Non-pigmented ciliary epithelial cell (primary cell): ENCODE results near the gene CCAR1.
A peak's percentile ranks its signal among the peaks of the same experiment; 100 is the strongest.
"Not testable (repeated sequence)": the region's sequence is repeated elsewhere in the genome, so short reads cannot be mapped to it uniquely, and the experiment has no call there.

Experiments used
- DNase-seq: peaks from one replicate; pipeline ENCODE4 v3.0.0-alpha.2; 2010; ENCODE audit warnings: low read depth

CCAR1 gene

GRCh38 chr10:68720793-68721672 is at the start of gene CCAR1:
Gene CCAR1, plus strand, starts transcription at chr10:68721239. Its CDS starts 1,266 bp downstream, at chr10:68722505.
- peak; percentile 95 for DNase-seq

DNA sequence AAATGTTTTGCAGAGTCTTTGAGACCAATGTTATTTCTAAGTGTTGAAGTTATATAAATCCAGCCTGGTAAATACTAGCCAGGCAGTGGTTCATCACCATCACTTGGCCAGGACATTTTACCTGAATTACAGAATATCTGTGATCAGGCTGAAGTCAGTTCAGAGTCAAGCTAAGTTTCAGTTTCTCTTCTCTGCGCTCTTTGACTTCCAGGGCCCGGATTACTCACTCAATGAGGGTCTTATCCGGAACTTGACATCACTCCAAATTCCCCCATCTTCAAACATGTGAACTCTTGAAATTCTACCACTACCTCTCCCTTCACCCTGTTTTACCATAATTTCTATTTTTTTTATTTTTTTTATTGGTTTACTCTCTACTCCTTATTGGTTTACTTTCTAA is 36.6 kb upstream of the CCAR1 start:
- no peak for DNase-seq

DNA sequence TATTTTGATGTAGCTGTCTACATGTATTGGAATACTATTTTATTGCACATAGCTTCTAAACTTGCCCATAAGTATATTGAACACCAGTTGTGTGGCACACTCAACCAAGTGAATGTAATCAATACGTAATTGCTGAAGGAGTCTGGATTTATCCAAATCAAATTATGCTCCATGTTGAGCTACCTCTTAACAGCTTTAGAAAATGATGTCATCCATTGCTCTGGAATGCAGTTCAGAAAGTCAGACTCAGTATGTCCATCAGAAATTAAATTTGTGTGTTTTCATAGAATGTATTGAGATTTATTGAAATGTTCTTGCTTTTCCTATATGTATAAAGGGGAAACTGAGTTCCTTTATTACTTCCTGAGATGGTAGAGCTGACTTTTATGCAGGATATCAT is 25.0 kb upstream of the CCAR1 start:
- no peak for DNase-seq

DNA sequence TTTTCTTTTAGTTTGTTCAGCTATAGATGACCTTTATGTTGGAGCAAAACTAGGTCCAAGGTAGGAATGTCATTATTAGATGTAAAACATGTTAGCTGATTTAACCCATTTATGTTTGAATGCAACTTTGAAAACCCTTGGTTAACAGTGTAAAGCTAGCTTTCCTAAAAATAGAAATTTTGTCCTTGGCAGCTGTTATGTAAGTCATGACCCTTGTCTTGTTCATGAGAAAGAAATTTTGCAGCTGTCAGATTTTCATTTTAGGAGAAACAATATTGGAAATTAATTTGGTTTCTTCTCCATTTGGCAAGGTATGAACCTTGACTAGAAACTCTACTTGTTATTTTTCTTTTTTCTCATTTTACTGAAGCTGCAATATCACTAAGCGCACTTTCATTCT is 23.9 kb upstream of the CCAR1 start:
- DNase-seq = no peak

GRCh38 chr10:68700197-68700596 is 20.8 kb upstream of the CCAR1 start:
- DNase-seq = no peak

GRCh38 chr10:68705548-68705947 is 15.5 kb upstream of the CCAR1 start:
- DNase-seq = no peak

GRCh38 chr10:68708987-68709386 is 12.1 kb upstream of the CCAR1 start:
- DNase-seq = not testable (repeated sequence)

DNA sequence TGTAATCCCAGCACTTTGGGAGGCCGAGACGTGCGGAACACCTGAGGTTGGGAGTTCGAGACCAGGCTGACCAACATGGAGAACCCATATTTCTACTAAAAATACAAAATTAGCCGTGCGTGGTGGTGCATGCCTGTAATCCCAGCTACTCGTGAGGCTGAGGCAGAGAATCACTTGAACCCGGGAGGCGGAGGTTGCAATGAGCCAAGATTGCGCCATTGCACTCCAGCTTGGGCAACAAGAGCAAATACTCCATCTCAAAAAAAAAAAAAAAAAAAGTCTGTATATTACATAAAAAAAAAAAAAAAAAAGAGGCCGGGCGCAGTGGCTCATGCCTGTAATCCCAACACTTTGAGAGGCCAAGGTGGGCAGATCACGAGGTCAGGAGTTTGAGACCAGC is 8.0 kb upstream of the CCAR1 start:
- not testable (repeated sequence) for DNase-seq

GRCh38 chr10:68717435-68717834 is 3.6 kb upstream of the CCAR1 start:
- DNase-seq = no peak

- no peak for DNase-seq
Measured at GRCh38 chr10:68721673-68722335, 765 bp downstream of the CCAR1 start.

GRCh38 chr10:68725016-68725415 is 4.0 kb downstream of the CCAR1 start:
- DNase-seq = no peak

DNA sequence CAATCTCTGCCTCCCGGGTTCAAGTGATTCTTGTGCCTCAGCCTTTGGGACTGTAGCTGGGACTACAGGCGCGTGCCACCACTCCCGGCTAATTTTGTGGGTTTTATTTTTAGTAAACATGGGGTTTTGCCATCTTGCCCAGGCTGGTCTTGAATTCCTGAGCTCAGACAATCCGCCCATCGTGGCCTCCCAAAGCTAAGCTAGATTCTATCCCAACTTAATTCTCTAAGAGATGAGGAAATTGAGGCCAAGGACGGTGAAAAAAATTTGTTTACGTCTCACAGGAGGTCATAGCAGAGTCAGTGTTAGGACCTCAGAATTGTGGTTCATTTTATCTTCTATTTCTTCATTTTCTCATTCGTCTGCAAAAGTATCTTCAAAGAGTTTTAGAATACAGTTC is 6.1 kb downstream of the CCAR1 start:
- DNase-seq = no peak

GRCh38 chr10:68732651-68733050 is 11.6 kb downstream of the CCAR1 start:
- DNase-seq = no peak

DNA sequence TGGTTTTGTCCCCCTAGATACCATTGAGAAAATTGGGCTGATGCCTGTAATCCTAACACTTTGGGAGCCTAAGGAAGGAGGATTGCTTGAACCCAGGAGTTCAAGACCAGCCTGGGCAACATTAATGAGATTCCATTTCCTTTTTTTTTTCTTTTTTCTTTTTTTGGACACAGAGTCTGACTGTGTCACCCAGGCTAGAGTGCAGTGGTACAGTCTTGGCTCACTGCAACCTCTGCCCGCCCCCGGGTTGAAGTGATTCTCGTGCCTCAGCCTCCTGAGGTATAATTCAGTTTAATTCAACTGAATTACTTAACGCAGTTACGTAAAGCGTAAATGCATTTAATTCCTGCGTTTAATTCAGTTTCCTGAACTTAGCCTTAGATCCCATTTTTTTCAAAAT is 13.3 kb downstream of the CCAR1 start:
- no peak for DNase-seq

DNA sequence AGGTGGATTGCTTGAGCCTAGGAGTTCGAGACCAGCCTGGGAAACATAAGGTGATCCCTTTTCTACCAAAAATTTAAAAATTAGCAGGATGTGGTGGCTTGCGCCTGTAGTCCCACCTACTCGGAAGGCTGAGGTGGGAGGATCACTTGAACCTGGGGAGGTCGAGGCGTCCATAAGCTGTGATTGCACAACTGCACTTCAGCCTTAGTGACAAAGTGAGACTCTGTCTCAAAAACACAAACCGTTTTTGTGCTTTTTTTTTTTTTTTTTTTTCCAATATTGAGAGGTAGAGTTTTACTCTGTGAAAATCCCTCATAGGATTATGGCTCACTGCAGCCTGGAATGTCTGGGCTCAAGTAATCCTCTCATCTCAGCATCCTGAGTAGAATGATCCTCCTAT is 14.1 kb downstream of the CCAR1 start:
- DNase-seq = no peak

- not testable (repeated sequence) for DNase-seq
Measured at GRCh38 chr10:68735739-68736138, 14.7 kb downstream of the CCAR1 start.

GRCh38 chr10:68740676-68741075 is 19.6 kb downstream of the CCAR1 start:
- not testable (repeated sequence) for DNase-seq

GRCh38 chr10:68742397-68742796 is 21.4 kb downstream of the CCAR1 start:
- DNase-seq = no peak

- no peak for DNase-seq
Measured at GRCh38 chr10:68752711-68753350, 31.8 kb downstream of the CCAR1 start.

DNA sequence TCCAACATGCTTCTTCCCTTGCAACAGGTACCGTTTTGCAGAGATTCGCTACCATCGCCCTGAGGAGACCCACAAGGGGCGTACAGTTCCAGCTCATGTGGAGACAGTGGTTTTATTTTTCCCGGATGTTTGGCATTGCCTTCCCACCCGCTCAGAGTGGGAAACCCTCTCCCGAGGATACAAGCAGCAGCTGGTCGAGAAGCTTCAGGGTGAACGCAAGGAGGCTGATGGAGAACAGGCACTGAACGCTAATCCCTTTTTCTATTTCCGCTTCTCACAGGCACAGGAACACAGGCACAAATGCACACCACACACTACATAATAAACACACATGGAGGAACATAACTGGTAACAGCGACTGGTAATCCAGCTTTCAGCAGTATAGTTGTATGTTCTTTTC is 35.2 kb downstream of the CCAR1 start:
- DNase-seq = no peak

- DNase-seq = no peak
Measured at GRCh38 chr10:68756766-68757165, 35.7 kb downstream of the CCAR1 start.

GRCh38 chr10:68759223-68759863 is 38.3 kb downstream of the CCAR1 start:
- DNase-seq = no peak
